ENCODE results near the gene ANP32A.
"Not testable (repeated sequence)": the region's sequence is repeated elsewhere in the genome, so short reads cannot be mapped to it uniquely, and the experiment has no call there.

The ANP32A gene

DNA sequence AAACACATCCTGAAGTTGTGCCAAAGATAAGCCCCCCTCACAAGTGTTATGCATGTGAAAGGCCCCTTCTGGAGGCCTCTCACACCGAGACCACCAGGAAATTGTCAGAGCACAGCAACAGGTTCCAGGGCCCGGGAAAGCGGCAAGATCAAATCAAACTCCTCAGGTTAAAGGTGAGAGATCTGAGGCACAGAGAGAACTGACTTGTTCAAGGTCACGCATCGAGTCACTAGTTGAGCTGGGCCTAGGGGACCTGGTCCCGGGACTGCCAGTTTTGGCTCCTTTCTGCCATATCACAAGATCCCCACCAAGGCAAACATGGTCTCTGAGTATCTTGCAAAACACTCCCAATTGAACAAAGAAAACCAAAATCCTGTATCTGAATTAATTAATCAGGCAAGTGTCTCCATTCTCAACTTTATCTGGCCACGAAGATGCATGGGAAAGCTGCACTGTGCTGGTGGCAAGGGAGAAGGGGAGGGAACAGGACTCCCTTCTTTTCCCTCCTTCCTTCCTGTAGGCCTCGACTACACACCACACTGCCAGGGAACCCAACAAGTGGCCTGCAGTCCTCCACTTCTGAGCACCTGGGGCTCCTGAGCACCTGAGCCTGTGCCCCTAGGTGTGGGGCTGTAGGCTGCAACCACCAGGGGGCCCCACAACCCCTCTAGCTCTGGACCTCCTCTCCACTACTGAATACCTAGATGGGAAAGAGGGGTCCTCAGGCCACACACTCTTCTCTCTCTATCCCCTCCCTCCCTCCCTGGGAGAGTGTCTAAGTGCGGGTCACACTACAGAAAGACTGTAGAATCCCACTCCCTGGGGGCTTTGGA is 37.3 kb downstream of the ANP32A start:
- DNase-seq (ENCODE audit: low read depth in 1 of 2, low spot score in 1 of 2): peak; percentile 42 to 63

DNA sequence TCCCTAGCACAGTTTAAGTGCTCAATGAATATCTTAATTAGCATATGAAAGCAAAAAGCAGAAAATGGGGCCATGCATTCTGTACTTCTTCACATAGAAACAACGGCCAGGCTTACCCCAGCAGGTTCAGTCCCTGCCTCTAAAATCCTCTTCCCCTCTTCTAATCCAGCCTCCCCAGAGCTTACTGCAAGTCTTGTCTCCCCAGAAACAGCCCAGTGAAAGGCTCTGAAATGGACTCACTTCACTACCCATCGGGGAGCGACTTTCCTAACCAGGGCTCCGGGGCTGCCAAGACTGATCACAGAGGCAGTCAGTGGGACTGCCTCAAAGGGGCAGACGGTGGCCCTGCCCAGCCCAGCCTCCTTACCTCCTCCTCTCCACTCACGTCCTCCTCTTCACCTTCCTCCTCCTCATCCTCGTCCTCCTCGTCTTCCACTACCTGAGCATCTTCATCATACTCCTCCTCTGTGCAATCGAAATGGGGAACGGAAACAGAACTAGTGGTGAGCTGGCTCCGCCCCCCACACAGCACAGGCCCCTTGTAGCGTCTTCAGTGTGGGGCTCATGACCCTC is 38.0 kb downstream of the ANP32A start:
- no peak for DNase-seq (ENCODE audit: low read depth in 1 of 2, low spot score in 1 of 2)

DNA sequence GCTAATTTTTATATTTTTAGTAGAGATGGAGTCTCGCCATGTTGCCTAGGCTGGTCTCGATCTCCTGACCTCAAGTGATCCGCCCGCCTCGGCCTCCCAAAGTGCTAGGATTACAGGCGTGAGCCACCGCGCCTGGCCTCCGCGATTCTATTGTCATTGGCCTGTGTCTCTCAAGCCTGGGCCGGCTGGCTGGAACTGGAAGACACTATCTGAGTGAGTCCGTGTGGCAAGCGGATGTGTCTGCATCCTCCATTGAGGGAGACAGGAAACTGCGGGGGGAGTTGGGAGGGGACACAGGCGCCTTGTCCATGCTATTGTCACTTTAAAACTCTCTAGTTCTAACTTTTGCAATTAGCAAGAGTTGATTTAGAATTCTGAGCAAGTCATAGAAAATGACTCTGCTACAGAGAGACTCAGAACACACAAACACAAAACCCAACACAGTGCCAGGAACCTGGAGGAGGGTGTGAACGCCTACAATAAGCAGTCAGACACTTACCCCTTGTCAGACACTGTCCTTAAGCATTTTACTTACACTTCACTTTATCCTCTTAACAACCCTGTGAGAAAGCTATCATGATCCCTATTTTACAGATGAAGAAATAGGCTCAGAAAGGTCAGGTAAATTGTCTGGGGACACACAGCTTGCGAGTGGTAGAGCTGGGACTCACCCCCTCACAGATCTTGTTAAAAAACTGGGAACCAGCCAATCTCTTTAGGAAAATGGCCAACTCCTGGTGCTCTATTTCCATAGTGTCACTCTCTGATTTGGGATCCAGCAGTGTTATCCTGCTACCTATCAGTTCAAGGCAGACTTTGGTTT is 38.7 kb downstream of the ANP32A start:
- DNase-seq (ENCODE audit: low read depth in 1 of 2, low spot score in 1 of 2): no peak

DNA sequence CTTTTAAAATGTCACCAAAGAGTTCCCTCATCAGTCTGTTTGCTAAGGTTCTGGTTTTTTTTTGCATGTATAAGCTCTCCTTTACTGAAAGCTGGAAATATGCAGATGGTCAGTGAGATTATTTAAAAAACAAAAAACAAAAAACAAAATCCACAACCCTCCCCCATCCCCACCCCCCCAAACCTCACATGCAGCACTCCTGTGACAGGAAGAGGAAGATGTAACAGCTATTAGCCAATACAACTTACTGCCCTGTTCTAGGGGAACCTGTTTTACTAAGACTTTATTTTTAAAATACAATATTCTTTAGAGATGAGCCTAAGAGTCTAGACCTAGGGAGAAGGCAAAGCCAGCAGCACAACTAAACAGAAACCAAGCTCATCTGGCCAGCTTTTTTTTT is 39.5 kb downstream of the ANP32A start:
- DNase-seq (ENCODE audit: low read depth in 1 of 2, low spot score in 1 of 2): no peak

DNA sequence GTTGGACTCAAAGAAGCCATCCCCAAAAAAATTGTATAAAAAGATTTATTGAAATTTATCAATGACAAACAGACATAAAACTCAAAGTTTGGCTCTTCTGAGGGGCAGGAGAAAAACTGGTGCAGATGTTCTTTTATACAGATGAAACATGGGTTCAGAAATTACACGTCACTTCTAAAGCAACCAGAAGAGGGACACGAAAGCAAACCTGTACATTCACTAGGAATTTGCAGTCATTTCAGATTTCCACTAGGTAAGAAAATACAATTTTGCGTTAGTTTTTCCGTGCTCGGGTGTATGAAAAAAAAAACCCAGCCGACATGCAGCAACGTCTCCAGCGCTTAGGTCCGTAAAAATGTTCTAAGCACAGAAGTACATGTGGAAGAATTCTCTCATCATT is 41.8 kb downstream of the ANP32A start:
- no peak for DNase-seq (ENCODE audit: low read depth in 1 of 2, low spot score in 1 of 2)

DNA sequence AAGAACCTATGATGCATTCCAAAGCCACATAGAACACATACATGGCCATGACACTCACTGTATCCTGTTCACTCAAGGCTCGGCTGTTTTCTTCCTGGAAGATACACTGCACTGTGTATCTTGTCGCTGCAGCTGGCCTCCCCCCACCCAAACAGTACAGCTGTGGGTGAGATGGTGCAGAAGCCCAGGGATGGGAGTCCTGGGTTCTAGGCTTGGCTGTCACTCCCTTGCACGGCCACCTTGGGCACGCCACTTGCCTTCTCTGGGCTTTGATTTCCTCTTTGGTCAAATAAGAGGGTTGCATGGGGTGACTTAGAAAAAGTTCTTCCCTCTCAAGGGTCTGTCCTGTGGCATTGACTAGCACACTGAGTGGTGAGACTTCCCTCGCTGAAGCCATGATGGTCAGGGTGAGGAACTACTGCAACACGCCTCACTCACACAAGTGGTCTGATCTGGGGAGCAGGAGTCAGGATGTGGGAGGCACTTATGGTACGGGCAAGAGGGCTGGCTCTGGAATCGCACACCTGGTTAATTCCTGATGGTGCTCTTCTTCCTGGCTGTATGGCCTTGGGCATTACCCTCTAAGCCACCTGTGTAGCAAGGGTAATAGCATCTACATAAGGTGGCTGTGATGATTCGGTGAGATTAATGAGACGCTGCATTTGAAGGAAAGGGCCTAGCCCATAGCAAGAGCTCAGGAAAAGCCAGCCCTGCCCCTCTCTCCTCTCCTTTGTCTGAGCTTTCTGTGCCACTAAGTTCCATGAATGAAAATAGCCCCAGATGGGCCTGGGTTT is 44.0 kb downstream of the ANP32A start:
- DNase-seq (ENCODE audit: low read depth in 1 of 2, low spot score in 1 of 2): no peak

DNA sequence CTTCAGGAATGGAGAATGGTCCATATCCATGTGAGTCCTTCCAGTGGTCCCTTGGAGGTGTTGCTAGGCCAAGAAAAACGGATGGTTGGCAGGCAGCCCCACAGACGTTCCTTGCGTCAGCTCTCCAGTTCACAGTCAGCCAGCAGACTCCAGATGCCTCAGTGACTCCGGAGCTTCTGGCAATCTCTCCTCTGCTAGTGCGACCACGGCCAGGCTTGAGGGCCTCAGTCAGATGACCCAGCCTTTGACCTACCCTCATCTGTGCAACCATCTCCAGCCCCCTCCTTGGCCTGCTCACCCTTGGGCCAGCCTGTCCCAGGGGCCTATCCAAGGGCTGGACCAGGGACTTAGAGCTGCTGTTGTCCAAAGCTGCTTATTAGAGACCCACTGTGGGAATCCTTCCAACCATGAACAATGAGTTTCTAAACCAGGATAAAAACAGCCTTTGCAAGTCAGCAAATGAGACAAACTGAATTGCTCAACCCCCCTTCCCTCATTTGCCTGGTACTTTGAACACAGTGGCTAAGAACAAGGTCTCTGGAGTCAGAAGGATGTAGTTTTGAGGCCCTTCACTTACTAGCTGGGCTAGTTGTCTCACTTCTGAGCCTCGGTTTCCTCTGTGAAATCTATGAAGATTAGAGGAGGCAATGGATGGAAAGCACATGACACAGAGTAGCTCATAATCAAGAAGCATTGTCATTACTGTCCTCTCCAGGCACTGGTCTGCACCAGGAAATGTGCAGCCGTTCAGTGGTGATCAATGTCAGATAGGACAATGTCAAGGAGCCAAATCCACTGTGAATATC is 44.8 kb downstream of the ANP32A start:
- DNase-seq (ENCODE audit: low read depth in 1 of 2, low spot score in 1 of 2): no peak

DNA sequence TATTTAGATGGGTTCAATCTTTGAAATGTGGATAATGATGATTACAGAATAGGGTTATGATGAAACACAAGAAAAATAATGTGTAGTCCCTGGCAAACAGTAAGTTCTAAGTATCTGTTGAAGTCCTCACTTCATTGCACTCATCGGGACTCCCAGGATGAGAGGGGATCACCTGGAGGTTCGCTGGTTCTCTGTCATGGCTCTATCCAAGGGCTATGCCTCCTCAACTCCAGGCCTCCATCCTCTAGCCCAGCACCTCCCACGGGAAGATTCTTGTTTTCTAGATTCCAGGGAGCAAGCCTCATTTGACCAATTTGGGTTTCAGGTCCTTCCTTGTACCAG is 45.5 kb downstream of the ANP32A start:
- no peak for DNase-seq (ENCODE audit: low read depth in 1 of 2, low spot score in 1 of 2)

DNA sequence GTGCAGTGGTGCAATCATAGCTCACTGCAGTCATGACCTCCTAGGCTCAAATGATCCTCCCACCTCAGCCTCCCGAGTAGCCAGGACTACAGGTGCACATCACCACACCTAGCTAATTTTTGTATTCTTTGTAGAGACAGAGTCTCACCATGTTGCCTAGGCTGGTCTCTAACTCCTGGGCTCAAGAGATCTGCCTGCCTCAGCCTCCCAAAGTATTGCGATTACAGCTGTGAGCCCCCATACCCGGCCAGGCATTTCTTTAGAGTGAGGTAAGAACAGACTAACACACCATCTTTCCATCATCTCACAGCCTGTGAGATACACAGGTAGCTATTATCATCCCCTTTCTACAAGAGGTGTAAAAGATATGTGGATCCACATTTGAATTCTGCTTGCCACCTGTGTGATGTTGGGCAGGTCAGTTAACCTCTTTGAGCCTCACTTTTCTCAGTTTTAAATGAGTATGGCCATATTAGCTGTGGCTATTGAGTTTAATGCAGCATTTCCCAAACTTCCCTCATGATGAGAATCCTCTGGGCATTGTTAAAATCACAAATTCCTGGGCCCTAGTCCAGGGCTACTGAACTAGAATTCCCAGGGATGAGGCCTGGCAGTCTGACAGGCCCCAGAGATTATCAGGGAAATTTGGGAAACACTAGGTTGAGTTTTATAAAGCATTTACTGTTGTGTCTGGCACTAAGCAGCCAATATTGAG is 46.0 kb downstream of the ANP32A start:
- DNase-seq (ENCODE audit: low read depth in 1 of 2, low spot score in 1 of 2): no peak

DNA sequence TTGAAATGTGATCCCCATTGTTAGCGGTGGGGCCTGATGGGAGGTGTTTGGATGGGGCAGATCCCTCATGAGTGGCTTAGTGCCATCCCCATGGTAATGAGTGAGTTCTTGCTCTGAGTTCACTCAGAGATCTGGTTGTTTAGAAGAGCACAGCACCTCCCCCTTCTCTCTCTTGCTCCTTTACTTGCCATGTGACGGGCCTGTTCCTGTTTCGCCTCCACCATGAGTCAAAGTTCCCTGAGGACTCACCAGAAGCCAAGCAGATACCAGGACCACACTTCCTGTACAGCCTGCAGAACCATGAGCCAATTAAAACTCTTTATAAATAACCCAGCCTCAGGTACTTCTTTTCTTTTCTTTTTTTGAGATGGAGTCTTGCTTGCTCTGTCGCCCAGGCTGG is 46.6 kb downstream of the ANP32A start:
- DNase-seq (ENCODE audit: low read depth in 1 of 2, low spot score in 1 of 2): no peak

DNA sequence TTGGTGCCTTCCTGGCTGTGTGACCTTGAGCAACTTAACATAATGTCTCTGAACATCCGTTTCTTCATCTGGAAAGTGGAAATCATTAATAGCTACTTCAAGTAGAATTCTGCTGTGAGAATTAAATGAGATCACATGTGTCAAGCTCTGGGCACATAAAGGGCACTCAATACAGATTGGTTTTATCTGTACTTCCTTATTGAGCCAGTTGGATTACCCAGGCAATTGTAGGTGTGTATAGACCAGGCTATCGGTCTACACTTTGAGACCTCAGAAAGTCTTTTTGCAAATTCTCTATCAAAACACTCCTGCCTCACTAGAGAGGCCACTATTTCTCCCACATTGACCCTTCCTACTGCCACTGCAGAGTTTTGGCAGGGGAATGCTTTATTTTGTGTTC is 47.7 kb downstream of the ANP32A start:
- DNase-seq (ENCODE audit: low read depth in 1 of 2, low spot score in 1 of 2): no peak

DNA sequence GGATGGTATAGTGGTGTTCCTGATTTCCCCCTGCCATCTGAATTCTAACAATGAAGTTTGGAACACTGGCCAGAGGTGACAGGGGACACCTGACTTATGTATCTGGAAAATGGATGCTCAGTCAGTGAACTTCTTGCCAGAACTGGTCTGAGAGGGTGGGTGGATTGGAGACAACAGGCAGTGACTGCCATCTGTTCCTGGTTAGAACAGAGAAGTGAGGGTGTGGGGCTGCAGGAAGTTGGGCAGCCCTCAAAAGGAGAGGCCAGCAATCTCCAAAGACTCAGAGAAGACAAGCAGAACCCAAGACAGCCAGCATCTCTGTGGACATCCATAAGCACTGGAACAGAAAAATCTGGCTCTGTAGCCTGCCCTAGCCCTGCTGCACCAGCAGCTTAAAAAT is 50.5 kb downstream of the ANP32A start:
- DNase-seq (ENCODE audit: low read depth in 1 of 2, low spot score in 1 of 2): no peak

DNA sequence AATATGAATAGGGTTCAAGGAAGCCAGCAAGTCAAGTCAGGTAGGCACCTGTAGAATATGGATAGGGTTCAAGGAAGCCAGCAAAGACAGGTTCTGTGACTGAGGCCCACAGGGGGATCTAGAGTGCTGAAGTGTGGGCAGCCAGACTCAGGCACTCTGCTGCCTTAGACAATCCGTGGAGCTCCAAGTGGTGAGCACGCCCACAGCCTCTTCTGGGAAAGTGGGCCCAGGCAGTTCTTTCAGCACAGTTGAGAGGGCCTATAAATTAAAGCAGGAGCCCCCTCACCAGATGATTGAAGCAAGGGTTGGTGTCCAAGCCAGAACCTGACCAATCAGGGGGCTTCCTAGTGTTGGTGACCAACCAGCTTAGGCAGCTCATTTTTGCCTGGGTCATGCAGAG is 51.0 kb downstream of the ANP32A start:
- DNase-seq (ENCODE audit: low read depth in 1 of 2, low spot score in 1 of 2): no peak

DNA sequence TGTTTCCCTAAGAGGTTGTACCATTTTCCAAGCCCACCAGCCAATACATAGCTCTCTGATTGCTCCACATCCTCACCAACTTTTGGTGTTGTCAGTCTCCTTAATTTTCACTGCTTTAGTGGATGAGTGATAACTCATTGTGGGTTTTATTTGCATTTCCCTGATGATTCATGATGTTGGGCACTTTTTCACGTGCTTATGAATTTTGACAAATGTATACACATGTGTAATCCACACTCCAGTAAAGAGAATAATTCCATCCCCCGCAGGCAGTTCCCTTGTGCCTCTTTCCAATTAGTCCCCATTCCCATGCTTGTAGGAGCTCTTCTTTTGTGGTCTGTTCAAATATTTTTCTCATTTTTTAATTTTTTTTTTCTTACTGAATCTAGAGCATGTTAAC is 52.4 kb downstream of the ANP32A start:
- no peak for DNase-seq (ENCODE audit: low read depth in 1 of 2, low spot score in 1 of 2)

DNA sequence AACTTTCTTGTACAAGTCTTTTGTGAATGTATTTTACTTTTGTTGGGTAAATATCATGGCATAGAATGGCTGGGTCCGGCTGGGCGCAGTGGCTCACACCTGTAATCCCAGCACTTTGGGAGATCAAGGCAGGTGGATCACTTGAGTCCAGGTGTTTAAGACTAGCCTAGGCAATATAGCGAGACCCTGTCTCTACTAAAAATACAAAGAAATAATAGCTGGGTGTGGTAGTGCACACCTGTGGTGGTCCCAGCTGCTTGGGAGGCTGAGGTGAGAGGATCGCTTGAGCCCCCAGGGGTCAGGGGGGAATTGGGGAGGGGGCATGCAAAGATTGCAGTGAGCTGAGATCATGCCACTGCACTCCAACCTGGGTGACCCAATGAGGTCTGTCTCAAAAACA is 52.9 kb downstream of the ANP32A start:
- no peak for DNase-seq (ENCODE audit: low read depth in 1 of 2, low spot score in 1 of 2)

DNA sequence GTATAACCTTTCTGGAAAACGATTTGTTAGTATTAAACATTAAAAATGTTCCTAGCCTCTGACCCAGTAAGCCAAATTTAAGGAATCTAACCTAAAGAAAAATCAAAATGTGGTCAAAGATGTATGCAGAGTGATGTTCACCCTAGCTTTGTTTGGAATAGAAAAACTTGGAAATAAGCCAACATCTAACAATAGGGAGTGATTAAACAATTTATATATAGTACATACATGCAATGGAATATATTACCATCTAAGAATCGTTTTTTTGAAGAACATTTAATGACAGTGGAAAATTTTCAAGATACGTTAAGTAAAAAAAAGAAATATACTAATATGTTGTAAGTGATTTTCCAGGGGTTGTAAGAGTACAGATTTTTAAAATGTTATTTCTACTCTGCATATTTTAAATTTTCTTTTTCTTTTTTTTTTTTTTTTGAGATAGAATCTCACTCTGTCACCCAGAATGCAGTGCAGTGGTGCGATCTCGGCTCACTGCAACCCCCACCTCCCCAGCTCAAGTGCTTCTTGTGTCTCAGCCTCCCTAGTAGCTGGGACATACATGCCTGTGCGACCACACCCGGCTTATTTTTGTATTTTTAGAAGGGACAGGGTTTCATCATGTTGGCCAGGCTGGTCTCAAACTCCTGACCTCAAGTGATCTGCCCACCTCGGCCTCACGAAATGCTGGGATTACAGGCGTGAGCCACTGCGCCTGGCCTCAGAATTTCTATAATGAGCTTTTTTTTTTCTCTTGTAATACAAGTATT is 54.9 kb downstream of the ANP32A start:
- DNase-seq (ENCODE audit: low read depth in 1 of 2, low spot score in 1 of 2): no peak

DNA sequence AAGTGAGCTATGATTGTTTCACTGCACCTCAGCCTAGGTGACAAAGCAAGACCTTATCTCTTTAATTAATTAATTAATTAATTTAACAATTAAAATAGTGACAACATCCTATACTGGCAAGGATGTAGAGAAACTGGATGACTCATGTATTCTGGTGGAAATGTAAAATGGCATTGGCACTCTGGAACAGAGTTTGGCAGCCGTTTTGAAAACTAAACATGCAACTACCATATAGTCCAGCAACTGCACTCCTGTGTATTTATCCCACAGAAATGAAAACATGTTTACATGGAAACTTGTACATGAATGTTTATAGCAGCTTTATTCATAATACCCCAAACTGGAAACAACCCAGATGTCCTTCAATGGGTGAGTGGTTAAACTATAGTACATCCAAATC is 56.6 kb downstream of the ANP32A start:
- DNase-seq (ENCODE audit: low read depth in 1 of 2, low spot score in 1 of 2): no peak

DNA sequence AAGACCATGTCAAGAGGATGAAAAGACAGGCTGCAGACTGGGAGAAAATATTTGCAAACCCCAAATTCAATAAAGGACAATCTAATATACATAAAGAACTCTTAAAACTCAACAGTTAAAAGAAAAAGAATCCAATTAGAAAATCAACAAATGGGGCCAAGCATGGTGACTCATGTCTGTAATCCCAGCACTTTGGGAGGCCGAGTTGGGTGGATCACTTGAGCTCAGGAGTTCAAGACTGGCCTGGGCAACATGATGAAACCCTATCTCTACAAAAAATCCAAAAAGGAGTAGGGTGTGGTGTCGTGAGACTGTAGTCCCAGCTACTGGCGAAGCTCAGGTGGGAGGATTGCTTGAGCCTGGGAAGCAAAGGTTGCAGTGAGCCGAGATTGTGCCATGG is 57.6 kb downstream of the ANP32A start:
- no peak for DNase-seq (ENCODE audit: low read depth in 1 of 2, low spot score in 1 of 2)

DNA sequence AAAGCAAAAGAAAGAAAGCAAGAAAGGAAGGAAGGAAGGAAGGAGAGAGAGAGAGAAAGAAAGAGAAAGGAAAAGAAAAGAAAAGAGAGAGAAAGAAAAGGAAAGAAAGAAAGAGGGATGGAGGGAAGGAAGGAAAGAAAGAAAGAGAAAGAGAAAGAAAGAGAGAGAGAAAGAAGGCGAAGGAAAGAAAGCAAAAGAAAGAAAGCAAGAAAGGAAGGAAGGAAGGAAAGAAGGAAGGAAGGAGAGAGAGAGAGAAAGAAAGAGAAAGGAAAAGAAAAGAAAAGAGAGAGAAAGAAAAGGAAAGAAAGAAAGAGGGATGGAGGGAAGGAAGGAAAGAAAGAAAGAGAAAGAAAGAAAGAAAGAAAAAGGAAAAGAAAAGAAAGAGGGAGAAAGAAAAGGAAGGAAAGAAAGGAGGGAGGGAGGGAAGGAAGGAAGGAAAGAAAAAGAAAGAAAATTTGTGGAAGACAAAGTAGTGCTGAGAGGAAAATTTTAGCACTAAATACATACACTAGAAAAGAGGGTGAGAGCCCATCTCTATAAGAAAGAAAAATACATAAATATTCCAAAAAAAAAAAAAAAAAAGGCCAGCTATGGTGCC is 60.6 kb downstream of the ANP32A start:
- not testable (repeated sequence) for DNase-seq (ENCODE audit: low read depth in 1 of 2, low spot score in 1 of 2)

Measured in stimulated activated CD4-positive, alpha-beta T cell treated with anti-CD3 and anti-CD28 coated beads, Interleukin-15, amount 100 ng/mL, for 1 hour (primary cell).